K562 (cell line): ENCODE data around the gene RXRA.

ENCODE experiments used
- CCAR2 ChIP-seq: fragments of 200-400 bp; formaldehyde crosslinking; IDR thresholded peaks from 2 replicates; pipeline ENCODE4 v1.6.1; 2017; ENCODE audit warnings: mild to moderate bottlenecking, low read depth, low read length
- CTCF ChIP-seq, 3 experiments: IDR thresholded peaks in 2 of 3; conservative IDR thresholded peaks in 1 of 3; 2 replicates each; pipeline ENCODE4 v1.5.1; 2011 to 2012; ENCODE audit warnings: low read length in 3 of 3, mild to moderate bottlenecking in 3 of 3, control low read depth in 2 of 3, improper control_type of control experiment in 1 of 3, inconsistent platforms in 1 of 3, low read depth in 1 of 3, mixed read lengths in 1 of 3, moderate library complexity in 1 of 3; ENCODE audit not compliant: insufficient read depth in 2 of 3
- EZH2 ChIP-seq: IDR thresholded peaks from 2 replicates; pipeline ENCODE4 v1.6.1; 2012; ENCODE audit warnings: low read depth, mild to moderate bottlenecking, inconsistent platforms, low read length, borderline replicate concordance
- FIP1L1 ChIP-seq: fragments of 200-400 bp; formaldehyde crosslinking; IDR thresholded peaks from 2 replicates; pipeline ENCODE4 v1.6.1; 2018; ENCODE audit warnings: mild to moderate bottlenecking, low read depth, low read length; ENCODE audit not compliant: poor library complexity, severe bottlenecking
- KLF6 ChIP-seq: fragments of 250-450 bp; sonication (Bioruptor Pico); IDR thresholded peaks from 2 replicates; pipeline ENCODE4 v1.4.0; 2020; ENCODE audit warnings: mild to moderate bottlenecking, moderate library complexity, borderline replicate concordance
- POLR2AphosphoS5 ChIP-seq: IDR thresholded peaks from 2 replicates; pipeline ENCODE4 v1.6.1; 2011; ENCODE audit warnings: mild to moderate bottlenecking, low read depth, low read length, moderate library complexity; ENCODE audit not compliant: control insufficient read depth, insufficient read depth
- SAP30 ChIP-seq: fragments of 200-600 bp; sonication (generic); IDR thresholded peaks from 2 replicates; pipeline ENCODE4 v1.6.1; 2012; ENCODE audit warnings: borderline replicate concordance, low read depth, mild to moderate bottlenecking, moderate library complexity, low read length, control low read depth, inconsistent platforms; ENCODE audit not compliant: insufficient read depth, poor library complexity, severe bottlenecking
- SMARCA5 ChIP-seq: fragments of 450-650 bp; IDR thresholded peaks from 2 replicates; pipeline ENCODE4 v1.6.1; 2016
- TAF1 ChIP-seq: IDR thresholded peaks from 2 replicates; pipeline ENCODE4 v1.6.1; 2011; ENCODE audit warnings: mild to moderate bottlenecking, low read length, moderate library complexity; ENCODE audit not compliant: insufficient read depth, control insufficient read depth, severe bottlenecking; ENCODE audit errors: extremely low read depth

GRCh38 chr9:134353539-134353938, 27.3 kb downstream of the RXRA start:
- TF ChIP-seq TAF1, result no peak
- TF ChIP-seq KLF6 (CRISPR knock-in tag), result no peak
- TF ChIP-seq SAP30, result no peak
- TF ChIP-seq EZH2, result no peak
- no peak for TF ChIP-seq CCAR2
- no peak for TF ChIP-seq FIP1L1
- TF ChIP-seq POLR2AphosphoS5, result no peak
- TF ChIP-seq CTCF (IDR thresholded peaks at IDR 0.05 in 2 of 3, conservative IDR thresholded peaks at IDR 0.05 in 1 of 3; ENCODE audit: insufficient read depth in 2 of 3, low read depth in 1 of 3, low read length in 3 of 3), result no peak
- TF ChIP-seq SMARCA5, result no peak
